ENCODE results near the gene MVK. TPM values are rescaled to one million over a fixed set of nuclear protein-coding genes. Genes with fewer than 3 reads are reported as not detected.

Gene MVK
- total and polyA plus RNA-seq, 2 donors (not counting 1 experiment from before 2014, with no cell fraction given) = 18.8 to 22.1 TPM

GRCh38 chr12:109604132-109604585 lies 30.6 kb downstream of the MVK start:
- Histone ChIP-seq H3K79me2 (ENCODE audit: control insufficient read depth, insufficient read depth, low read length) (no peaks in the 10 kb centered on the region), H3K4me2 (ENCODE audit: extremely low read depth, insufficient read depth, low read length) (no peak overlapping the region), H3K36me3 (ENCODE audit: control insufficient read depth, insufficient read depth, low read length) (no peaks in the 10 kb centered on the region), H3K9me3 (ENCODE audit: control insufficient read depth, insufficient read depth, low read depth, low read length) (no peaks in the 10 kb centered on the region), H2AFZ (ENCODE audit: low read length) (no peak overlapping the region), H3K4me3 (replicated peaks in 1 of 4; ENCODE audit: control extremely low read depth in 1 of 4, insufficient read depth in 1 of 4, low read depth in 3 of 4, low read length in 4 of 4) (no peak overlapping the region), H3K27ac (ENCODE audit: insufficient read depth, low read length) (no peak overlapping the region), H3K9ac (ENCODE audit: insufficient read depth, low read length) (no peak overlapping the region), H3K27me3 (ENCODE audit: control insufficient read depth, insufficient read depth, low read length) (peaks cover 22% of the 10 kb centered on the region), H4K20me1 (ENCODE audit: control insufficient read depth, extremely low read depth, insufficient read depth, low read length) (no peaks in the 10 kb centered on the region), H3K4me1 (ENCODE audit: control insufficient read depth, extremely low read depth, insufficient read depth, low read length) (no peaks in the 10 kb centered on the region)
- no peak for DNase-seq (ENCODE audit: low read depth in 2 of 2)
- TF ChIP-seq CTCF (conservative IDR thresholded peaks at IDR 0.05 in 1 of 2, IDR thresholded peaks at IDR 0.05 in 1 of 2; ENCODE audit: low read depth in 1 of 2, low read length in 2 of 2) (no peak), EZH2 (IDR thresholded peaks at IDR 0.05; ENCODE audit: low read length, missing control alignments) (no peak)

GRCh38 chr12:109605016-109605415 lies 31.4 kb downstream of the MVK start:
- Histone ChIP-seq H3K9ac (ENCODE audit: insufficient read depth, low read length) (no peak overlapping the region), H3K36me3 (ENCODE audit: control insufficient read depth, insufficient read depth, low read length) (no peaks in the 10 kb centered on the region), H2AFZ (ENCODE audit: low read length) (no peak overlapping the region), H3K27me3 (ENCODE audit: control insufficient read depth, insufficient read depth, low read length) (peaks cover 23% of the 10 kb centered on the region), H4K20me1 (ENCODE audit: control insufficient read depth, extremely low read depth, insufficient read depth, low read length) (no peaks in the 10 kb centered on the region), H3K27ac (ENCODE audit: insufficient read depth, low read length) (no peak overlapping the region), H3K4me2 (ENCODE audit: extremely low read depth, insufficient read depth, low read length) (no peak overlapping the region), H3K79me2 (ENCODE audit: control insufficient read depth, insufficient read depth, low read length) (no peaks in the 10 kb centered on the region), H3K4me1 (ENCODE audit: control insufficient read depth, extremely low read depth, insufficient read depth, low read length) (no peaks in the 10 kb centered on the region), H3K9me3 (ENCODE audit: control insufficient read depth, insufficient read depth, low read depth, low read length) (no peaks in the 10 kb centered on the region), H3K4me3 (replicated peaks in 1 of 4; ENCODE audit: control extremely low read depth in 1 of 4, insufficient read depth in 1 of 4, low read depth in 3 of 4, low read length in 4 of 4) (no peak overlapping the region)
- no peak for DNase-seq (ENCODE audit: low read depth in 2 of 2)
- TF ChIP-seq CTCF (conservative IDR thresholded peaks at IDR 0.05 in 1 of 2, IDR thresholded peaks at IDR 0.05 in 1 of 2; ENCODE audit: low read depth in 1 of 2, low read length in 2 of 2) = no peak
- no peak for TF ChIP-seq EZH2 (IDR thresholded peaks at IDR 0.05; ENCODE audit: low read length, missing control alignments)

- Histone ChIP-seq H3K79me2 (ENCODE audit: control insufficient read depth, insufficient read depth, low read length) (no peaks in the 10 kb centered on the region), H3K4me1 (ENCODE audit: control insufficient read depth, extremely low read depth, insufficient read depth, low read length) (no peaks in the 10 kb centered on the region), H2AFZ (ENCODE audit: low read length) (no peak overlapping the region), H4K20me1 (ENCODE audit: control insufficient read depth, extremely low read depth, insufficient read depth, low read length) (no peaks in the 10 kb centered on the region), H3K4me3 (replicated peaks in 1 of 4; ENCODE audit: control extremely low read depth in 1 of 4, insufficient read depth in 1 of 4, low read depth in 3 of 4, low read length in 4 of 4) (no peak overlapping the region), H3K9me3 (ENCODE audit: control insufficient read depth, insufficient read depth, low read depth, low read length) (no peaks in the 10 kb centered on the region), H3K4me2 (ENCODE audit: extremely low read depth, insufficient read depth, low read length) (no peak overlapping the region), H3K27me3 (ENCODE audit: control insufficient read depth, insufficient read depth, low read length) (peaks cover 26% of the 10 kb centered on the region), H3K9ac (ENCODE audit: insufficient read depth, low read length) (no peak overlapping the region), H3K36me3 (ENCODE audit: control insufficient read depth, insufficient read depth, low read length) (no peaks in the 10 kb centered on the region), H3K27ac (ENCODE audit: insufficient read depth, low read length) (no peak overlapping the region)
- no peak for DNase-seq (ENCODE audit: low read depth in 2 of 2)
- no peak for TF ChIP-seq EZH2 (IDR thresholded peaks at IDR 0.05; ENCODE audit: low read length, missing control alignments)
- TF ChIP-seq CTCF (conservative IDR thresholded peaks at IDR 0.05 in 1 of 2, IDR thresholded peaks at IDR 0.05 in 1 of 2; ENCODE audit: low read depth in 1 of 2, low read length in 2 of 2) = no peak
Observed at GRCh38 chr12:109605599-109606228, 32.1 kb downstream of the MVK start.

All from fibroblast of lung (primary cell).